OCI-LY1 (cell line): ENCODE measurements around the gene INKA1.

ENCODE experiments used
- EZH2 ChIP-seq: fragments of 200-600 bp; sonication (generic), shearing (Covaris generic); IDR thresholded peaks from 2 replicates; pipeline ENCODE4 v1.8.0; 2017; ENCODE audit warnings: borderline replicate concordance, mixed run types, mild to moderate bottlenecking, antibody characterized with exemption, low read length, moderate library complexity, mixed read lengths
- TF ChIP-seq, protein P1 (sequence below): fragments of 200-600 bp; sonication (generic), shearing (Covaris generic); IDR thresholded peaks from 2 replicates; pipeline ENCODE4 v1.5.1; 2017; ENCODE audit warnings: mild to moderate bottlenecking, antibody characterized with exemption, low read length, moderate library complexity, mixed read lengths

DNA sequence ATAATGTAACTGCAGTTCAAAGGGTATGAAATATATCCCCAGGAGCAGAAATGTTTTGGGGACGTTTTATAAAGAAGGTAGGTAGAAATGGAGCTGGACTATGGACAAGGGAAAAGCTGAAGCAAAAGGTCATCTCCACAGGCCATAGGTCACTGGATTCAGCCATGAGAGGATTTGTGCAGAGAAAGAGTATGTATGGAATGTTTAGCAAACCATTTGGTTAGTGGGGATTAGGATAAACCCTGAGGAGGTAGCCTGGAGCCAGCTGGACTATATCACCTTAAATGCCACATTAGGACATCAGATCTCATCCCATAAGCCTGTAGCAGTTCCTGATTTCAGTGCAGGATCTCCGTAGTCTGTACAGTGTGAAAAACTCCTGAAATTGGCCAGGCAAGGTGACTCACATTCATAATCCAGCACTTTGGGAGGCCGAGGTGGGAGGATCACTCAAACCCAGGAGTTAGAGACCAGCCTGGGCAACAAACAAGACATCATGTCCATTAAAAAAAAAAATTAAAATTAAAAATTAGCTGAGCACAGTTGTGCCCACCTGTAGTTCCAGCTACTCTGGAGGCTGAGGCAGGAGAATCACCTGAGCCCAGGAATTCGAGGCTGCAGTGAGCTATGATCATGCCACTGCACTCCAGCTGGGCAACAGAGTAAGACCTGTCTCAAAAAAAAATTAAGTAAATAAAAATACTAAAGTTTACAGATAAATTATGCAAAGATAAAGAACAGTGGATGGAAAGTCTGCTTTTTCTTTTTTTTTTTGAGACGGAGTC, 21.5 kb upstream of the INKA1 start:
- TF ChIP-seq, protein P1, sequence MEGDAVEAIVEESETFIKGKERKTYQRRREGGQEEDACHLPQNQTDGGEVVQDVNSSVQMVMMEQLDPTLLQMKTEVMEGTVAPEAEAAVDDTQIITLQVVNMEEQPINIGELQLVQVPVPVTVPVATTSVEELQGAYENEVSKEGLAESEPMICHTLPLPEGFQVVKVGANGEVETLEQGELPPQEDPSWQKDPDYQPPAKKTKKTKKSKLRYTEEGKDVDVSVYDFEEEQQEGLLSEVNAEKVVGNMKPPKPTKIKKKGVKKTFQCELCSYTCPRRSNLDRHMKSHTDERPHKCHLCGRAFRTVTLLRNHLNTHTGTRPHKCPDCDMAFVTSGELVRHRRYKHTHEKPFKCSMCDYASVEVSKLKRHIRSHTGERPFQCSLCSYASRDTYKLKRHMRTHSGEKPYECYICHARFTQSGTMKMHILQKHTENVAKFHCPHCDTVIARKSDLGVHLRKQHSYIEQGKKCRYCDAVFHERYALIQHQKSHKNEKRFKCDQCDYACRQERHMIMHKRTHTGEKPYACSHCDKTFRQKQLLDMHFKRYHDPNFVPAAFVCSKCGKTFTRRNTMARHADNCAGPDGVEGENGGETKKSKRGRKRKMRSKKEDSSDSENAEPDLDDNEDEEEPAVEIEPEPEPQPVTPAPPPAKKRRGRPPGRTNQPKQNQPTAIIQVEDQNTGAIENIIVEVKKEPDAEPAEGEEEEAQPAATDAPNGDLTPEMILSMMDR: no peak
- no peak for TF ChIP-seq EZH2
